ENCODE data around the gene IRF2BPL.
A peak's percentile ranks its signal among the peaks of the same experiment; 100 is the strongest.

Gene IRF2BPL

GRCh38 chr14:77053046-77053841 lies 24.7 kb upstream of the IRF2BPL start:
- DNase-seq = no peak

- DNase-seq = no peak
Measured at GRCh38 chr14:77052281-77053044, 24.0 kb upstream of the IRF2BPL start.

GRCh38 chr14:77051116-77051515 lies 22.6 kb upstream of the IRF2BPL start:
- no peak for DNase-seq

GRCh38 chr14:77046721-77047120 lies 18.2 kb upstream of the IRF2BPL start:
- no peak for DNase-seq

GRCh38 chr14:77045238-77046162 lies 17.0 kb upstream of the IRF2BPL start:
- DNase-seq = no peak

- DNase-seq = no peak
Measured at GRCh38 chr14:77044783-77045237, 16.3 kb upstream of the IRF2BPL start.

GRCh38 chr14:77043984-77044485 lies 15.5 kb upstream of the IRF2BPL start:
- no peak for DNase-seq

- no peak for DNase-seq
Measured at GRCh38 chr14:77043177-77043983, 14.9 kb upstream of the IRF2BPL start.

GRCh38 chr14:77041881-77042545 lies 13.5 kb upstream of the IRF2BPL start:
- DNase-seq = no peak

GRCh38 chr14:77040741-77041653 lies 12.5 kb upstream of the IRF2BPL start:
- DNase-seq = no peak

- peak; percentile 47 for DNase-seq
Measured at GRCh38 chr14:77040059-77040740, 11.7 kb upstream of the IRF2BPL start.

- no peak for DNase-seq
Measured at GRCh38 chr14:77039285-77040058, 11.0 kb upstream of the IRF2BPL start.

GRCh38 chr14:77037938-77038568 lies 9.5 kb upstream of the IRF2BPL start:
- DNase-seq = no peak

GRCh38 chr14:77037215-77037937 lies 8.9 kb upstream of the IRF2BPL start:
- DNase-seq = no peak

GRCh38 chr14:77036484-77037214 lies 8.1 kb upstream of the IRF2BPL start:
- no peak for DNase-seq

- no peak for DNase-seq
Measured at GRCh38 chr14:77035267-77035666, 6.8 kb upstream of the IRF2BPL start.
